ENCODE data around the gene TSC2.
"Not testable (repeated sequence)": the region's sequence is repeated elsewhere in the genome, so short reads cannot be mapped to it uniquely, and the experiment has no call there.

The TSC2 gene

DNA sequence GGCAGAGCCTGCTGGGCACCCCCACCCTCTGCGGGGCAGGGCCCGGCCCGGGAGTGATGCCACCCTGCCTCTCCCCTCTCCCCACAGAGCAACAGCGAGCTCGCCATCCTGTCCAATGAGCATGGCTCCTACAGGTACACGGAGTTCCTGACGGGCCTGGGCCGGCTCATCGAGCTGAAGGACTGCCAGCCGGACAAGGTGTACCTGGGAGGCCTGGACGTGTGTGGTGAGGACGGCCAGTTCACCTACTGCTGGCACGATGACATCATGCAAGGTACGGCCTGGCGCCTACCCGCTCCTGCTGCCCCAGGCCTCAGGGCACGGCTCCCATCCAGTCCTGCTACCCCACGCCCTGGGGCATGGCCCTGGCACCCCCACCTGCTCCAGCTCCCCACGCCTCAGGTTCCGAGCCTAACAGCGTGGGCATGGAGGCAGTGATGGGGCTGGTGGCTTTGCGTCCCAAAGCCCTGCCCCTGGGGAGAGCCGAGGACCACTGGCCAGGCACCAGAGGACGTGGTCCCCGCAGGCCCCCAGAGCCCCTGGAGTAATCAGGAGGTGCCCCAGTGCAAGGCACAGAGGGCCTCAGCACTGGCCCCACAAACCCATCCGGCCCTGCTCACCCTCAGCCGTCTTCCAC lies 38.4 kb downstream of the TSC2 start:
- DNase-seq (ENCODE audit: low spot score): peak; percentile 91

DNA sequence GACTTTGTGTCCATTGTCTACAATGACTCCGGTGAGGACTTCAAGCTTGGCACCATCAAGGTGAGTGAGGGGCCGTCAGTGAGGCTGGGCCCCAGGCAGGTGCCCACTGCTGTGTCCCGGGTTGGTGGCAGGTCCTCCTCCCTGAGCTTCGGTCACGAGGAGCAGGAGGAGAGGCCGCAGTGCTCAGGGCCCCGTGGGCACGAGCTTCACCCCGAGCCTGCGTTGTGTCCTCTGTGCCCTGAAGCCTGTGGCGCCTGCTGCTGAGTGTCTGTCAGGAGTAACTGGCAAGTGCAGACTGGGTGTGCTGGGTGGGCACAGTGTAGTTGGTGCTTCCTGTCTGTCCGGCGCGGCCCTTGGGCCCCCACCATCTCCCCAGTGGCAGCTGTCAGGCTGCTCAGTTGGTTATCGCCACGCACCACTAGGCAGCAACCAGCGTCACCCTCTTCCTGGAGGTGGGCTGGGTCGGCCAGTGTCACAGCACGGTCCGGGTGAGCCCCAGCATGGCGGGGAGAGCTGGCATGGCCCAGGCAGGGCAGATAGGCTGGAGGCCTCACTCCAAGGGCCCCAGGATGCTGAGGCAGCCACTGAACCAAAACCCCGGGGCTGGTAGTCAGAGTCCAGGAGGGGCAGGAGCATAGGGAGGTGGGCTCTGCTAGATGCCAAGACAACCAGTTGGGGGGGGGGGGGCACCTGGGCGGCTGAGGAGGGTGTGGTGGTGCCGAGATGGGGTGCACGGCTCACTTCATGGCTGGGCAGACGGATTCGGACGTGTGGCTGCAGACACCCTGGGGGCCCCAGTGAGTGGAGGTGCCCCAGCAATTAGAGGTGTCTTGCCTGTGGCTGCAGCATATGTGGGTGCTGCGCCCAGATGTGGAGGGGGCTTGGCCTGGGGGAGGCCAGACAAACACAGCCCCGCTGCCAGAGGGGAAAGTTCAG lies 39.3 kb downstream of the TSC2 start:
- DNase-seq (ENCODE audit: low spot score): no peak

DNA sequence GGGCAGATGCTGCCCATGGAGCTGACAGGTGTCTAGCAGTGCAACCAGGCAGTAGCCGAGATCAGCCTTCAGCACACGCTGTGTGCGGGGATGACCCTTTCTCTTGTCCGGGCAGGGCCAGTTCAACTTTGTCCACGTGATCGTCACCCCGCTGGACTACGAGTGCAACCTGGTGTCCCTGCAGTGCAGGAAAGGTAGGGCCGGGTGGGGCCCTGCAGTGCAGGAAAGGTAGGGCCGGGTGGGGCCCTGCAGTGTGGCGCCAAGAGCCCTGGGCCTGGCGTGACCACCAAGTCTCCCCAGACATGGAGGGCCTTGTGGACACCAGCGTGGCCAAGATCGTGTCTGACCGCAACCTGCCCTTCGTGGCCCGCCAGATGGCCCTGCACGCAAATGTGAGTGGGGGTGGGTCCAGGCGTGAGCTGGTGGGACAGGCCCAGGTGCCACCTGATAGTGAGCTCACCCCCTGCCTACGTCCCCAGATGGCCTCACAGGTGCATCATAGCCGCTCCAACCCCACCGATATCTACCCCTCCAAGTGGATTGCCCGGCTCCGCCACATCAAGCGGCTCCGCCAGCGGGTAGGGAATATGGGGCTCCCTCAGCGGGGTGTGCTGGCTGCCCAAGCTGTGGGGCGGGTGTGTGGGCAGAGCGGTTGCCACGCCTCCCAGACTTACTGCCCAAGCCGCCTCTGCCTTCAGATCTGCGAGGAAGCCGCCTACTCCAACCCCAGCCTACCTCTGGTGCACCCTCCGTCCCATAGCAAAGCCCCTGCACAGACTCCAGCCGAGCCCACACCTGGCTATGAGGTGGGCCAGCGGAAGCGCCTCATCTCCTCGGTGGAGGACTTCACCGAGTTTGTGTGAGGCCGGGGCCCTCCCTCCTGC lies 40.2 kb downstream of the TSC2 start:
- DNase-seq (ENCODE audit: low spot score): peak; percentile 84

GRCh38 chr16:2088759-2089358 lies 41.1 kb downstream of the TSC2 start:
- DNase-seq (ENCODE audit: low spot score): no peak

- no peak for DNase-seq (ENCODE audit: low spot score)
These were observed 42.1 kb downstream of the TSC2 start for GRCh38 chr16:2089706-2090480.

- no peak for DNase-seq (ENCODE audit: low spot score)
These were observed 42.6 kb downstream of the TSC2 start for GRCh38 chr16:2090481-2090776.

GRCh38 chr16:2090777-2091546 lies 43.2 kb downstream of the TSC2 start:
- DNase-seq (ENCODE audit: low spot score): no peak

DNA sequence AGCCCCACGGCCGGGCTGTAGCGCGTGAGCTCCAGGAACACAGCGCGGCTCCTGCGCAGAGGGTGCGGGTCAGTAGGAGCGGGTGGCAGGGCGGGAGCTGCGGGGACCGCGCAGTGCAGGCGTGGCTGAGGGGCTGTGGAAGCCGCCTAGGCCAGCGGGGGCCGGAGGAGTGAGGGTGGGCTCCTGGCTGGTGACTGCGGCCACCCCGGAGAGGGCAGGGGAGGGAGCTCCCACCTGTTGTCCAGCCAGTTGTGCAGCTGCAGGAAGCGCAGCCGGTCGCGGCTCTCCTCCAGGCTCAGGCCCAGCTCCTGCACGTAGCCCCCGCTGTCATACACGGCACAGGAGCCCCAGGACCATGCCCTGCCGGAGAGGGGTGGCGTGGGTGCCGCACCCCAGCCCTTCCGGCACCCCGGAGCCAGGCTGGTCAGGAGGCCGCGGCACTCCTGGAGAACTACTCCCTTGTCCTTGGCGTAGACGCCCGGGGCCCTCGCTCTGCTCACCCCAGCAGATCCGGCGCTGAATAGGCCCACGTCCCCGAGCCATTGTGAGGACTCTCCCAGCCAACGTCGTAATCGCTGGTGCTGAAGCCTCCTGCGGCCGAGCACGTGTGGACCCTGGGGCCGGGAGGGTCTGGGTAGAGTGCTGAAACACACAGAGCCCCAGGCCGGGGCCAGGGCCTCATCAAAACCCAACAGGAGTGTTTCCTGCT lies 43.9 kb downstream of the TSC2 start:
- DNase-seq (ENCODE audit: low spot score): no peak

DNA sequence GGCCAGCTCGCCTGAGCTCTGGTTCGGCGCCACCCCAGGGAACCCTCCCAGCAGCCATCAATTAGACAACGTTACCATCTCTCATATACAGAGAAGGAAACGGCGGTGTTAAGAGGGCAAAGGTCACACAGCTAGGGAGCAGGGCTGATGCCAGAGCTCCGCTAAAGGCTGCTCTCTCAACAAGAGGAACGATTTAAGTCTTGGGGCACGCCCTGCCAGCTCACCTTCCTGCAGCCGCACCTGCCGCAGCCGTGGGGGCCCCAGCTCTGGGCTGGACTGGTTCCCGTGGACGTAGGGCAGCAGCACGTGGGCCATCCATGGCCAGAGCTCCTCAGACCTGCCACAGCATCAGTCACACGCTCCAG lies 44.5 kb downstream of the TSC2 start:
- DNase-seq (ENCODE audit: low spot score): no peak

GRCh38 chr16:2092866-2093265 lies 45.1 kb downstream of the TSC2 start:
- peak; percentile 64 for DNase-seq (ENCODE audit: low spot score)

DNA sequence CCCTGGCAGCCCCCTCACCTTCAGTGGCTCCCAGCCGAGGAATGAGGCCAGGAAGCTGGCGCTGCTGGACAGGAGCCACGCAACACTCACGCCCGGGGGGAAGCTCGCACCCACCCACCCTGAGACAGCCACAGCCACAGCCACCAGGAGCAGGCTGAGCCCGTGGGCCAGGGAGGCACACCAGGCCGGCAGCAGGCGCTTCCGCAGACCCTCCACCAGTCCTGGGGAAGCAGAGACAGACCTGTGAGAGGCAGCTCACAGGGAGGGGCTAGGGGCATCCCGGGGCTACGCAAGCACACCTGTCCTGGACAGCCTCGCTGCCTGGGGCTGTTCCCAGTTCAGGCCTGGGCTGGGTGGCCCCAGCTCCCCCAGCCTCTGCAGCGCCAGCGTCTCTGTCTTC lies 46.0 kb downstream of the TSC2 start:
- no peak for DNase-seq (ENCODE audit: low spot score)

GRCh38 chr16:2095315-2095853 lies 47.6 kb downstream of the TSC2 start:
- DNase-seq (ENCODE audit: low spot score): no peak

GRCh38 chr16:2095918-2096582 lies 48.3 kb downstream of the TSC2 start:
- no peak for DNase-seq (ENCODE audit: low spot score)

GRCh38 chr16:2096853-2097595 lies 49.2 kb downstream of the TSC2 start:
- DNase-seq (ENCODE audit: low spot score): no peak

- DNase-seq (ENCODE audit: low spot score): not testable (repeated sequence)
These were observed 49.9 kb downstream of the TSC2 start for GRCh38 chr16:2097689-2098088.

GRCh38 chr16:2101581-2101980 lies 53.8 kb downstream of the TSC2 start:
- DNase-seq (ENCODE audit: low spot score): not testable (repeated sequence)

DNA sequence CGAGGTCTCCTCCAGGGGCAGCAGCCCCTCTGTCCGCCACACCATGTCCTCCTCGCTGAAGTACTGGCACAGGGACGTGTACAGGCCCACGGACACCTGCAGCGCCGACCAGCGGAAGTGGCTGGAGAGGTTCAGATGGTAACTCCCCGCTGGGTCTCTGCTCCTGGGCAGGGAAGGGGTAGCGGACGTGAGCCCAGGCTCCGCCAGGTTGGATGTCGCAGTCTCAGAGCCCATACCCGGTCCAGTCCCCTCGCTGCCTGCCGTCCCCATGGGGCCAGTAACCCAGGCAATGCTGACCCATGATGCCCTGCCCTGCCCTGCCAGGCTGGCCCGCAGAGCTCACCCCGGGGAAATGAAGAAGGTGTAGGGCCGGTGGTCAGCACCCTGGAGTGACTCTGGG lies 54.7 kb downstream of the TSC2 start:
- DNase-seq (ENCODE audit: low spot score): no peak

GRCh38 chr16:2104464-2104863 lies 56.7 kb downstream of the TSC2 start:
- not testable (repeated sequence) for DNase-seq (ENCODE audit: low spot score)
